ENCODE results near the gene CCDC187. TPM values are rescaled to one million over a fixed set of nuclear protein-coding genes. Genes with fewer than 3 reads are reported as not detected.

Gene CCDC187
- total RNA-seq, 6 experiments from 2014 or later: 0.09 to 0.80 (median 0.62) TPM; not detected in 3

GRCh38 chr9:136260936-136261472 is 42.9 kb downstream of the CCDC187 start:
- Histone ChIP-seq H3K36me3 (no peaks in the 10 kb centered on the region), H3K4me1 (no peaks in the 10 kb centered on the region), H3K9me3 (no peaks in the 10 kb centered on the region), H3K27ac (no peak overlapping the region), H3K27me3 (no peaks in the 10 kb centered on the region), H3K4me3 (no peak overlapping the region)
- intact Hi-C loops (cut with DNase I): no loop called here
- no peak for DNase-seq
- TF ChIP-seq CTCF (IDR thresholded peaks at IDR 0.05) (no peak), POLR2A (IDR thresholded peaks at IDR 0.05) (no peak)
- ATAC-seq: no peak
- 69% methylated on average over 6 of the region's 20 CpGs for WGBS (ENCODE audit: insufficient coverage, low coverage, low lambda C conversion rate, missing lambda C conversion rate)

DNA sequence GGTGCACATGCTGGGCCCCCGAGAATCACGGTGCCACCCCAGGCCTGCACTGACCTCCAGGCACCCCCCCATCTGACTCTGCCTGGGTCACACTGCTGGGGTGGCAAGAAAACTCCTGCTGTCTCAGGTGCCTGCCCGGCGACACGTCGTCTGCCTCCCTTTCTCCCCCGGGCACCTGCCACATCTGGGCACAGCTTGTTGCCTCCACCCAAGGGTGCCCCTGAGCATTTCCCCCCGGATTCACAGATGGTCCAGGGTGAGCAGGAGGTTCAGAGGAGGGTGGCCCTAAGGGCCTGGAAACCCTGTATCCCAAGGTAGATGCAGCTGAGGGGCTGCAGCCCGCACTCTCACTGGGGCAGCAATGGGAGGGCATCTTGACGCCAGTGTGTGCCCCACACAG is 43.4 kb downstream of the CCDC187 start:
- H3K27me3 ChIP-seq: no peaks in the 10 kb centered on the region
- no peak for ATAC-seq
- WGBS (ENCODE audit: insufficient coverage, low coverage, low lambda C conversion rate, missing lambda C conversion rate): 100% methylated on average over 4 of the region's 10 CpGs
- TF ChIP-seq CTCF (IDR thresholded peaks at IDR 0.05): no peak
- no peak for TF ChIP-seq POLR2A (IDR thresholded peaks at IDR 0.05)
- H3K4me1 ChIP-seq: no peaks in the 10 kb centered on the region
- DNase-seq: no peak
- intact Hi-C loops (cut with DNase I): no loop called here
- H3K4me3 ChIP-seq: no peak overlapping the region
- no peaks in the 10 kb centered on the region for H3K36me3 ChIP-seq
- no peak overlapping the region for H3K27ac ChIP-seq
- no peaks in the 10 kb centered on the region for H3K9me3 ChIP-seq

DNA sequence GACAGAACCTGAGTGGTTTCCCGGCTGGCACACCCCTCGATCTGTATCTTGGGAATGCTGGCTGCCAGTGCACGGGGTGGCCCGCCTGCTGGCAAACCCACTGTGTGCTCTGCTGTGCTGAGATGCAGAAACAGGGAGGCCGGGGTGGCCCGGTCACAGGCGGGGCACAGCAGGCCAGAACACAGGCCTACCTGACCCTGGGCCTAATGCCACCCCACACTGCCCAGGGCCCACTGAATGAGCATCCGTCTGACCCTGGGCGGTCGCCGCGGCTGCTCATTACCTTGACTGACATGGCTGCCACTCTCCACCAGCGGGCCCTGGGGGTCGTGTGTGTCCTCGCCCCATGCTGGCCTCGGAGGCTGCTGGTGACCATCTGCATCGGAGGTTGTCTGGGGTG is 44.1 kb downstream of the CCDC187 start:
- no peaks in the 10 kb centered on the region for H3K27me3 ChIP-seq
- no peaks in the 10 kb centered on the region for H3K36me3 ChIP-seq
- intact Hi-C loops (cut with DNase I): no loop called here
- DNase-seq: no peak
- no CpG with 5 or more reads among the region's 17 CpGs for WGBS (ENCODE audit: insufficient coverage, low coverage, low lambda C conversion rate, missing lambda C conversion rate)
- H3K27ac ChIP-seq: no peak overlapping the region
- no peak overlapping the region for H3K4me3 ChIP-seq
- ATAC-seq: no peak
- H3K9me3 ChIP-seq: no peaks in the 10 kb centered on the region
- TF ChIP-seq POLR2A (IDR thresholded peaks at IDR 0.05) (no peak), CTCF (IDR thresholded peaks at IDR 0.05) (no peak)
- H3K4me1 ChIP-seq: peaks cover 0 to 3% (median 0%) of the 10 kb centered on the region in 4 donors

DNA sequence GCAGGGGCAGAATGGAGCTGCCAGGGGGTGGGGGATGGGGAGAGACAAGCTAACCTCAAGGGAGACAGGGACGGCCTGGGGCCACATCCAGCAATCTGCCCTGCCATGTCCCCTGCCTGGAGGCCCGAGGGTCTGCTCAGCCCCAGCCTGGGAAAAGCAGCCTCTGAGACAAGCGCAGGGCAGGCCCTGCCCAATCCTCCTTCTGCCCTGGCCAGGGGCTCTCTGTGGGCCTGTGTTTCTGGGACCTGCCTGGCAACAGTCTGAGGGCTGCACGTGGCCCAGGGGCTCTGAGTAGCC is 44.4 kb downstream of the CCDC187 start:
- H3K27ac ChIP-seq: no peak overlapping the region
- H3K36me3 ChIP-seq: no peaks in the 10 kb centered on the region
- WGBS (ENCODE audit: insufficient coverage, low coverage, low lambda C conversion rate, missing lambda C conversion rate): no CpG with 5 or more reads among the region's 4 CpGs
- DNase-seq (no peak), ATAC-seq (no peak)
- H3K4me3 ChIP-seq: no peak overlapping the region
- intact Hi-C loops (cut with DNase I): no loop called here
- peaks cover 0 to 5% (median 0%) of the 10 kb centered on the region in 4 donors for H3K4me1 ChIP-seq
- no peaks in the 10 kb centered on the region for H3K27me3 ChIP-seq
- no peak for TF ChIP-seq POLR2A (IDR thresholded peaks at IDR 0.05)
- TF ChIP-seq CTCF (IDR thresholded peaks at IDR 0.05): no peak
- no peaks in the 10 kb centered on the region for H3K9me3 ChIP-seq

Data from right lobe of liver (tissue), 6 donors.